ENCODE measurements around the gene GCLM. TPM values are rescaled to one million over a fixed set of nuclear protein-coding genes. Genes with fewer than 3 reads are reported as not detected.

GCLM gene
- total RNA-seq, 1 donor from 2014 or later = 12.8 TPM

DNA sequence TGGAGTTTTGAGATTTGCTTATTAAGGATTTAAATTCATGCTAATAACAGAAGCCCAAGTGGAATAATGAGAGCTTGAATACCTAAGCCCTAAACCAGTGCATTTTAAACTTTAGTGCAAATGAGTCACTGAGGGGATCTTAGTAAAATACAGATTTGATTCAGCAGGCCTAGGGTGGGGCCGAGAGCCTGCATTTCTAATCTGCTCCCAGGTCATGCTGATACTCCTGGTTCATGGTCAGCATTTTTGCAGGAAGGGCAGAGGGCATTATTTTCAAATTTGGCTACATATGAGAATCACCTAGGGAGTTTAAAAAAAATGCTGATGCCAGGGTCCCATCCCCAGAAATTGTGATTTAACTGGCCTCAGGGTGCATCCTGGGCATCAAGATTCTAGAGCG is 69.5 kb downstream of the GCLM start:
- H3K36me3 Mint-ChIP-seq (ENCODE audit: low read depth) = peaks cover 12% of the 10 kb centered on the region
- H3K27ac Mint-ChIP-seq (ENCODE audit: unreplicated experiment) = no peak overlapping the region
- H3K4me3 Mint-ChIP-seq = no peak overlapping the region
- H3K27me3 Mint-ChIP-seq (ENCODE audit: low read depth) = peaks cover 3% of the 10 kb centered on the region
- TF ChIP-seq, protein P1, sequence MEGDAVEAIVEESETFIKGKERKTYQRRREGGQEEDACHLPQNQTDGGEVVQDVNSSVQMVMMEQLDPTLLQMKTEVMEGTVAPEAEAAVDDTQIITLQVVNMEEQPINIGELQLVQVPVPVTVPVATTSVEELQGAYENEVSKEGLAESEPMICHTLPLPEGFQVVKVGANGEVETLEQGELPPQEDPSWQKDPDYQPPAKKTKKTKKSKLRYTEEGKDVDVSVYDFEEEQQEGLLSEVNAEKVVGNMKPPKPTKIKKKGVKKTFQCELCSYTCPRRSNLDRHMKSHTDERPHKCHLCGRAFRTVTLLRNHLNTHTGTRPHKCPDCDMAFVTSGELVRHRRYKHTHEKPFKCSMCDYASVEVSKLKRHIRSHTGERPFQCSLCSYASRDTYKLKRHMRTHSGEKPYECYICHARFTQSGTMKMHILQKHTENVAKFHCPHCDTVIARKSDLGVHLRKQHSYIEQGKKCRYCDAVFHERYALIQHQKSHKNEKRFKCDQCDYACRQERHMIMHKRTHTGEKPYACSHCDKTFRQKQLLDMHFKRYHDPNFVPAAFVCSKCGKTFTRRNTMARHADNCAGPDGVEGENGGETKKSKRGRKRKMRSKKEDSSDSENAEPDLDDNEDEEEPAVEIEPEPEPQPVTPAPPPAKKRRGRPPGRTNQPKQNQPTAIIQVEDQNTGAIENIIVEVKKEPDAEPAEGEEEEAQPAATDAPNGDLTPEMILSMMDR (conservative IDR thresholded peaks at IDR 0.05) = no peak
- peaks cover 6% of the 10 kb centered on the region for H3K9me3 Mint-ChIP-seq
- no peak for DNase-seq (ENCODE audit: low read depth, low spot score)
- H3K4me1 Mint-ChIP-seq = peaks cover 31% of the 10 kb centered on the region

DNA sequence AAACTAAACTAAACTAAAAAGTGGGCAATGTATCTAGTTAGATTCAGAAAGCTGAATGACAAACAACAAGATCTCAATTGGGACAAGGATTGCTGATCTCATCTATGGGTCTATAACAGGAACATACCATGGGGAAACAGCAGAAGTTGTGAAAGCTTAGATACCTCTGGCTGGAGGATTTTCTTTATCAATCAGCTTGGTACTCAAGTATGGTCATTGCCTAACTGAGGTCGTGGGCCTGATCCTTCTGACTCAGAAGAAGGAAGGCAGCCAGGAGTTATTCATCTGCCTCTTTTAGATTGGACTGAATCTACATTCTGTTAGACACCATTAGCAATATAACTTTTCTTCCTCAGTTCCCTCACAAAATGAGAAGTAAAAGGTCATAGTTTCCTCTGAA is 69.9 kb downstream of the GCLM start:
- no peak for DNase-seq (ENCODE audit: low read depth, low spot score)
- H3K36me3 Mint-ChIP-seq (ENCODE audit: low read depth) = peaks cover 16% of the 10 kb centered on the region
- no peak overlapping the region for H3K4me3 Mint-ChIP-seq
- peaks cover 10% of the 10 kb centered on the region for H3K9me3 Mint-ChIP-seq
- no peak overlapping the region for H3K27ac Mint-ChIP-seq (ENCODE audit: unreplicated experiment)
- peaks cover 27% of the 10 kb centered on the region for H3K4me1 Mint-ChIP-seq
- H3K27me3 Mint-ChIP-seq (ENCODE audit: low read depth) = peaks cover under 1% of the 10 kb centered on the region
- TF ChIP-seq, protein P1 (conservative IDR thresholded peaks at IDR 0.05) = no peak

DNA sequence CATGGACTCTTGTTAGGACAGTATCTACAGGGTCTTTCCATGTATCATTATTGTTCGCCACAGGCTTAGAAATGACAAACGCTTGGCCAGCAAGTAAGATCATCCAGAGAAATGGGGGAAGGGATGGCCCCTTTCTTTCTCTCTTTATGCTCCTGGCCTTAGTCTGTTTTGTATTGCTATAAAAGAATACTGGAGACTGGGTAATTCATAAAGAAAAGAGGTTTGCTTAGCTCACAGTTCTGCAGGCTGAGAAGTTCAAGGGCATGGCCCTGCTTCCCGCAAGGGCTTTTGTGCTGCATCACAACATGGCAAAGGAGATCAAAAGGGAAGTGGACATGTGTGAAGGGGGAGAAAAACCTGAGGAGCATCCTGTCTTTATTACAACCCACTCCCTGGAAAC is 71.3 kb downstream of the GCLM start:
- Mint-ChIP-seq H3K27me3 (ENCODE audit: low read depth) (no peaks in the 10 kb centered on the region), H3K4me1 (peaks cover 20% of the 10 kb centered on the region), H3K36me3 (ENCODE audit: low read depth) (peaks cover 26% of the 10 kb centered on the region), H3K27ac (ENCODE audit: unreplicated experiment) (no peak overlapping the region), H3K9me3 (peaks cover 16% of the 10 kb centered on the region), H3K4me3 (no peak overlapping the region)
- TF ChIP-seq, protein P1 (conservative IDR thresholded peaks at IDR 0.05) = no peak
- DNase-seq (ENCODE audit: low read depth, low spot score) = no peak

Small RNA genes within 50 kb of the gene (microRNA-seq; reads per million reads assigned to microRNA genes)
- 751 reads per million, percentile 78 among the genes with 10 or more reads in this experiment for gene MIR760

Other genes with a start within 250 kb of the GCLM start
- gene BCAR3, start 227.6 kb downstream of the GCLM start, total RNA-seq = 38.5 and 41.6 TPM in 2 replicates
- 65.0 and 67.7 TPM in 2 replicates for gene DNTTIP2, start 30.2 kb downstream of the GCLM start, total RNA-seq
- 0.14 and 0.45 TPM in 2 replicates for gene ABCA4, start 211.7 kb upstream of the GCLM start, total RNA-seq

Measured in neural crest cell (in vitro differentiated cells).